Peyer's patch (tissue), 4 donors: ENCODE measurements around the gene OR52L1. TPM values are rescaled to one million over a fixed set of nuclear protein-coding genes. Genes with fewer than 3 reads are reported as not detected.

Source experiments
- DNase-seq, 3 donors: peaks; one replicate each; pipeline ENCODE4 v3.0.0-alpha.2; 2017 to 2019
- H3K27ac ChIP-seq, 4 donors: fragments of 200-600 bp; sonication (generic); one replicate each; pipeline ENCODE4 v1.5.1; 2016 to 2019
- H3K27me3 ChIP-seq, 2 donors: fragments of 200-600 bp; sonication (generic); one replicate each; pipeline ENCODE4 v1.5.1; 2019
- H3K36me3 ChIP-seq, 3 donors: fragments of 200-600 bp; sonication (generic); one replicate each; pipeline ENCODE4 v1.5.1; 2016 to 2019
- H3K4me1 ChIP-seq, 4 donors: fragments of 200-600 bp; sonication (generic); one replicate each; pipeline ENCODE4 v1.5.1; 2016 to 2019
- H3K4me3 ChIP-seq, 4 donors: fragments of 200-600 bp; sonication (generic); 1 replicate in 3 of 4; 2 replicates in 1 of 4; pipeline ENCODE4 v1.5.1; 2016 to 2019; ENCODE audit warnings: mild to moderate bottlenecking in 1 of 4
- H3K9me3 ChIP-seq, 4 donors: fragments of 200-600 bp; sonication (generic); one replicate each; pipeline ENCODE4 v1.5.1; 2016 to 2019; ENCODE audit warnings: mild to moderate bottlenecking in 1 of 4
- CTCF ChIP-seq, 6 experiments: fragments of 450-650 bp in 4 of 6; fragments of 200-600 bp in 2 of 6; sonication (generic) in 1 of 6; IDR thresholded peaks; one replicate each; pipeline ENCODE4 v1.5.1; 2017 to 2019; ENCODE audit warnings: antibody characterized with exemption in 6 of 6, mild to moderate bottlenecking in 3 of 6, moderate library complexity in 1 of 6
- POLR2A ChIP-seq, 2 donors: fragments of 450-650 bp; IDR thresholded peaks; one replicate each; pipeline ENCODE4 v1.5.1; 2017; ENCODE audit warnings: antibody characterized with exemption in 2 of 2, mild to moderate bottlenecking in 2 of 2, moderate library complexity in 2 of 2
- total RNA-seq, 4 donors: library from RNA; depleted of rRNA; stranded (reverse); fragments of >200 nt; gene quantifications; one replicate each; pipeline ENCODE4 v1.1.0, GENCODE V29; 2016

Gene OR52L1
- total RNA-seq, 4 donors from 2014 or later, result not detected

- TF ChIP-seq CTCF (IDR thresholded peaks at IDR 0.05) (no peak), POLR2A (IDR thresholded peaks at IDR 0.05) (no peak)
- H3K9me3 ChIP-seq, result peaks cover 0 to 9% (median 0%) of the 10 kb centered on the region in 4 donors
- DNase-seq, result no peak
- no peaks in the 10 kb centered on the region for H3K27me3 ChIP-seq
- no peaks in the 10 kb centered on the region for H3K4me1 ChIP-seq
- H3K27ac ChIP-seq, result no peak overlapping the region
- no peaks in the 10 kb centered on the region for H3K36me3 ChIP-seq
- no peak overlapping the region for H3K4me3 ChIP-seq
Observed at GRCh38 chr11:6013042-6013441, 26.3 kb upstream of the OR52L1 start.

- Histone ChIP-seq H3K4me3 (no peak overlapping the region), H3K4me1 (no peaks in the 10 kb centered on the region), H3K27ac (no peak overlapping the region), H3K9me3 (peaks cover 0 to 9% (median 0%) of the 10 kb centered on the region in 4 donors), H3K27me3 (no peaks in the 10 kb centered on the region), H3K36me3 (no peaks in the 10 kb centered on the region)
- no peak for TF ChIP-seq POLR2A (IDR thresholded peaks at IDR 0.05)
- TF ChIP-seq CTCF (IDR thresholded peaks at IDR 0.05), result no peak
- DNase-seq, result no peak
Observed at GRCh38 chr11:6012035-6012668, 25.4 kb upstream of the OR52L1 start.

- H3K9me3 ChIP-seq, result no peaks in the 10 kb centered on the region
- no peak within 1 kb of the TSS for H3K27ac ChIP-seq
- TF ChIP-seq CTCF (IDR thresholded peaks at IDR 0.05) (no peak), POLR2A (IDR thresholded peaks at IDR 0.05) (no peak)
- no peaks in the 10 kb centered on the region for H3K27me3 ChIP-seq
- H3K4me1 ChIP-seq, result no peaks in the 10 kb centered on the region
- no peak for DNase-seq
- no peak within 1 kb of the TSS for H3K4me3 ChIP-seq
- no peaks in the 10 kb centered on the region for H3K36me3 ChIP-seq
Observed at GRCh38 chr11:6006846-6007245, 20.1 kb upstream of the OR52L1 start, which contains the start of gene OR56A4. TSS of gene OR56A4 (minus strand) at chr11:6006946. CDS start at chr11:6002992, 3,954 bp downstream.

GRCh38 chr11:6006395-6006794, 19.6 kb upstream of the OR52L1 start:
- no peaks in the 10 kb centered on the region for H3K4me1 ChIP-seq
- H3K27ac ChIP-seq, result no peak overlapping the region
- no peak overlapping the region for H3K4me3 ChIP-seq
- DNase-seq, result no peak
- H3K36me3 ChIP-seq, result no peaks in the 10 kb centered on the region
- TF ChIP-seq CTCF (IDR thresholded peaks at IDR 0.05) (no peak), POLR2A (IDR thresholded peaks at IDR 0.05) (no peak)
- no peaks in the 10 kb centered on the region for H3K27me3 ChIP-seq
- H3K9me3 ChIP-seq, result no peaks in the 10 kb centered on the region

GRCh38 chr11:6002202-6002699, 15.5 kb upstream of the OR52L1 start:
- no peak for DNase-seq
- no peaks in the 10 kb centered on the region for H3K4me1 ChIP-seq
- H3K27ac ChIP-seq, result no peak overlapping the region
- no peaks in the 10 kb centered on the region for H3K9me3 ChIP-seq
- TF ChIP-seq CTCF (IDR thresholded peaks at IDR 0.05) (no peak), POLR2A (IDR thresholded peaks at IDR 0.05) (no peak)
- H3K27me3 ChIP-seq, result no peaks in the 10 kb centered on the region
- H3K4me3 ChIP-seq, result no peak overlapping the region
- H3K36me3 ChIP-seq, result no peaks in the 10 kb centered on the region
